ENCODE results near the gene NBPF26.
"Not testable (repeated sequence)": the region's sequence is repeated elsewhere in the genome, so short reads cannot be mapped to it uniquely, and the experiment has no call there.

The NBPF26 gene

DNA sequence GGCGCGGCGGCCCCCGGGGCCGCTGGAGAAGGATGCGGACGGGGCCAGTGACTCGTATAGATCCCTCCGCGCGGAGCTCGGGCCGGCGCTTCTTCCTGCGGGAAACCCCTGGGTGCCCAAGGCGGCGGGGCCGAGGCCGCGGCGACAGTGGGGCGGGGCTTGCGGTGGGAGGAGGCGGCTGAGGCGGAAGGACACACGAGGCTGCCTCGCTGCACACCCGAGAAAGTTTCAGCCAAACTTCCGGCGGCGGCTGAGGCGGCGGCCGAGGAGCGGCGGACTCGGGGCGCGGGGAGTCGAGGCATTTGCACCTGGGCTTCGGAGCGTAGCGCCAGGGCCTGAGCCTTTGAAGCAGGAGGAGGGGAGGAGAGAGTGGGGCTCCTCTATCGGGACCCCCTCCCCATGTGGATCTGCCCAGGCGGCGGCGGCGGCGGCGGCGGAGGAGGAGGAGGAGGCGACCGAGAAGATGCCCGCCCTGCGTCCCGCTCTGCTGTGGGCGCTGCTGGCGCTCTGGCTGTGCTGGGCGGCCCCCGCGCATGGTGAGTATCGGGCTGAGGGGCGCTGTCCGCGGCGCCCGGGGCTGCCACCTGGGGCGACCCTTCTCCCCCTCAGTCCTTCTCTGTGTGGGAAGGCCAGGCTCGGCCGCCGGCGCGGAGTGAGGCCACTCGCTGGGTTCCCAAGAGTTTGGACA is at the start of gene NBPF26:
TSS of gene NBPF26 (plus strand) at position 231 of the 688 bp plus-strand sequence.
- DNase-seq (ENCODE audit: low spot score), result not testable (repeated sequence)

DNA sequence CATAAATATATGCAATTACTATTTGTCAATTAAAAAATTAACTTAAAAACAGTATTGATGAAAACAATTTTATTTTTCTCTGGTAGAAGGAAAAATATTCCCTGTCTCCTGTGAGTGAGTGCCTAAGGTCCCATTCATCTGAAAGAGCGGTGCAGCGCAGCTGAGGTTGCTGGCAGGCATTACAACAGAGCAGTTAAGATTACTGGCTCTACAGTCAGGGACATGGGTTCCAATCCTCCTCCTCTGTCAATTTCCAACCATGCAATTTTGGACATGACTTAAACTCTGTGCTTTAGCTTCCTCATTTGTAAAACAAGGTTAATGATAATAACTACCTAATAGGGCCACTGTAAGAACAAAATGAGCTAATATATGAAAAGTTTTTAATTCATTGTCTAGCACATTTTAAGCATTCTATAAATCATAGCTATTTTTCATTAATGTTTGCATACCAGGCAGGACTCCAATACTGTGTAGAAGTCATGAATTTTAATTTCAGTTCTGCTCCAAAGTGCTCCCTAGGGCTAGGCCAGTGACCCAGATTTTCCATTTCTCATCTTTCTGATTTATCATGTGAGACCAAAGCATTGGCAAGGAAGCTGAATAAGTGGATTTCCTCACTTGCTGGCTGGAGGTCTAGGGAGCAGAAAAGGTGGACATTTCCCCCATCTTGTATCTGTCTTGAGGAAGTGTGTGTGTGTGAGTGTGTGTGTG is 43.5 kb upstream of the NBPF26 start:
- DNase-seq (ENCODE audit: low spot score), result not testable (repeated sequence)

DNA sequence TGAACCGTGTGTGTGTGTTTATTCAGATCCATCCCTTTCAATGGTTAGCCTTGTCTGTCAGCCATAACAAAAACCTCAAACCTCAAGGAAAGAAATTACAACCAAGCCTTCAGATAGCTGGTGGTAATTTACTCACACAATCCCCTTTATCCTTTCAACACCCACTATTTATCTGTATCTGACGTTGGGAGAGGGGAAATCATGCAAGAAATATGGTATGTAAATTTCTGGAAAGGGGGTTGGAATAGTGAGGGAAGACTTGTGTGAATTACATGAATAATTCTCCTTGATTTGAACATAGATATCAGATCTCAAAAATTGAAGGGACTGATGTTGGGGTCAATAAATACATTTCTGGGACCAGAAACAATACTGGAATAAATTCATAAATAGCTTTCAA is 42.8 kb upstream of the NBPF26 start:
- DNase-seq (ENCODE audit: low spot score), result not testable (repeated sequence)

DNA sequence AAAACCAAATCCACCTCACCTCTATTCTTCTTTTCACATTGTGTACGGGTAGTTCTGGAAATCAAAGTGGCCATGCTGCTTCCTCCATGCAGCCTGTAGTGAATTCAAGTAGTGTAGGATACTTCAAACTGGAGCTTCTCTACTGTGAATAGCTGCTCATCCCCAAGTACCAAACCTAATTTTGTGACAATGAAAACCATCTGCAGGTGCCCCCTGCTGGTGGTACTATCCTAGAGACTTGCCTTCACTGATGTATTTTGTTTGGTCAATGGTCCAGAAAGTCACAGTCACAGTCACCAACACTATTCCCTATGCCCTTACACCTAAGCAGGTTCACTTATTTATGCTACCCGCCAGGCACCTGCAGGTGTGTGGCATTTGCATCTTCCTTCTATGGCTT is 39.3 kb upstream of the NBPF26 start:
- DNase-seq (ENCODE audit: low spot score), result not testable (repeated sequence)

DNA sequence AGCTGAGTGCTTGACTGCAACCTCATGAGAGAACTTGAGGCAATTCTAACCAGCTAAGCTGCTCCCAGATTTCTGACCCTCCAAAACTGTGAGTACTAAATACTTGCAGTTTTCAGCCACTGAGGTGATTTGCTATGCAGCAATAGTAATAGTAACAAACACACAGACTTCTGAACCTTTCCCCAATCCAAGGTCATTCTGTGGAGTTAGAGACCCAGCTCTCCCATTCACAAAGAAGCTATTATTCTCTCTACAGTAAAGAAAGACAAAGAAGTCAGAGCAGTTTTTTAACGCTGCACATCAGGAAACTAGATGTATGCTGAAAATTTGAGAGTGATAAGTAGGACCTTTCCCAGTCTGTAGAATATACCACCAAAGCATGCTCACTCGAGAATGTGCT is 38.1 kb upstream of the NBPF26 start:
- not testable (repeated sequence) for DNase-seq (ENCODE audit: low spot score)

DNA sequence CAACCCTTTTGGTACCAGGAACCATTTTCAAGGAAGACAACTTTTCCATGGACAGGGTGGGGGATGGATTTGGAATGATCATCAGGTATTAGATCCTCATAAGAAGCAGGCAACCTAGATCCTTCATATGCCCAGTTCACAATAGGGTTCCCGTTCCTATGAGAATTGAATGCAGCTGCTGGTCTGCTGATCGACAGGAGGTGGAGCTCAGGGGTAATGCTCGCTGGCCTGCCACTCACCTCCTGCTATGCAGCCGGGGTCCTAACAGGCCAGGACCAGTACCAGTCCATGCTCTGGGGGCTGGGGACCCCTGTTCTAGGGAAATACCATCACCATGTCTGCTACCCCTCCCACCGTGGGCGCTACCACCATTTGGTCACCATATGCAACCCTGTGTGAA is 36.5 kb upstream of the NBPF26 start:
- not testable (repeated sequence) for DNase-seq (ENCODE audit: low spot score)

DNA sequence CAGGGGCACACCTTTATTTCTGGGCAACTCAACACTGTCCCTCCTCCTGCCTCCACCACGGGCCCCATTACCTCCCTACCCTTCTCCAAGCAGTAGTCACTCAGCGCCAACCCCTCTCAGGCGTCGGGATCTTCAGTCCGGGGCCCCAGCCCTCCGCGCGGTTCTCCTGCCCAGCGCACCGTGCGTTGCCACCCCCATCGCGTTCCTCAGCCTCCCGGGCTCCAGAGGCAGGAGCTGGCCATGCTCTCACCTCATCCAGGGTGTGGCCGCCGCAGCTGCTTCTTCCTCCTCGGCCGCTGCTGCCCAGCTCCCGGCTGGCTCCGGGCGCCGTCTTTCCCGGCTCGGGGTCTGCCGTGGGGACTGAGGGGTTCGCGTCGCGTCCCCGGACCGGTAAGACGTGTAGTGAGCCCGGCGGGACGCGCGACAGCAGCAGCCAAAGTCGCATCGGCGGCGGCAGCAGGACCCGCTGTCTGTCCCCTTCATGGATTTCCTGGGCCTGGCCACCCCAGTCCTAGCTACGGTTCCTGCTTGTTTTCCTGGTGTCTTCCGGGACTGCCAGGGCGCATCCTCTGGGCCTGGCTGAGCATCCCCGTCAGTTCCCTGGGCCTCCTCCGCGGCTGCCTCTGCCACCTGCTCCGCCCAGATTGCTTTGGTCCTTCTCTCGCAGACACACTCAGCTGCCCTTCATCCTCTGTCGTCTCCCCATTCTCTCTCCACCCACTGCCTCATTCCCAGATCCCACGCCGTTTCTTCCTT is 22.8 kb upstream of the NBPF26 start:
- not testable (repeated sequence) for DNase-seq (ENCODE audit: low spot score)

DNA sequence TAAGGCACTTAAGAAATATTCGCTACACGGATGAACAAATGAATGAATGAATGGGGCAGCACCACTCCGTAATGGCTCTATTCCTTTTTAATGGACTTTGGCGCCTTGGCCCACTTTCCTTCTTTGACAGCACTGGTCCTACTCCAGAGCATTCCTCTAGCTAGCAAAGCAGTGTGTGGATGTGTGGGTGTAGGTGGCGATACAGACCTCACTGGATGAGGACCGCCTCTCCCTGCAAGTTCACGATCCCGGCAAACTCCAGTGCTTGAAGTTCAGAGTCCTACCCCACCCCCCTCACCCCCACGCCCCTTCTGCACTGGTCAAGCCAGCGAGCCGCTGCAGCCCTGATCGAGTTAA is 409 bp upstream of the NBPF26 start:
- DNase-seq (ENCODE audit: low spot score), result not testable (repeated sequence)

DNA sequence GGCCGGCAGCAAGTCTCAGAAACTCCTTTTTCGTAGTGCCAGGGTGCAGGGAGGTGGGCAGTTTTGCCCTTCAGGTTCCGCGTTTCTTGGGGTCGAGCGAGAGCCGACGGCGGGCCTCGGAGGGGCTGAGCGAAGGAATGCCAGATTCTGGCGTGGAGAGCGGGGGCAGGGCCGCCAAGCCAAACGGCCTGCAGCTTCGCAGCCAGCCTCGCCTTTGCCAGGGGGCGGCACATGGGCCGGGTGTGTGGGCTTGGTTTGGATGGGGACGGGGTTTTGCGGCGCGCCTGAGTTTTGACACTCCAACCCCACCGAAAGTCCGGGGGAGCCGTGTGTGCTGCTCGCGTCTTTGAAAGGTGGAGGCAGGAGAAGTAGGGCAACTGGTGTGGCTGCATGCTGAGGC is 762 bp downstream of the NBPF26 start:
- not testable (repeated sequence) for DNase-seq (ENCODE audit: low spot score)

DNA sequence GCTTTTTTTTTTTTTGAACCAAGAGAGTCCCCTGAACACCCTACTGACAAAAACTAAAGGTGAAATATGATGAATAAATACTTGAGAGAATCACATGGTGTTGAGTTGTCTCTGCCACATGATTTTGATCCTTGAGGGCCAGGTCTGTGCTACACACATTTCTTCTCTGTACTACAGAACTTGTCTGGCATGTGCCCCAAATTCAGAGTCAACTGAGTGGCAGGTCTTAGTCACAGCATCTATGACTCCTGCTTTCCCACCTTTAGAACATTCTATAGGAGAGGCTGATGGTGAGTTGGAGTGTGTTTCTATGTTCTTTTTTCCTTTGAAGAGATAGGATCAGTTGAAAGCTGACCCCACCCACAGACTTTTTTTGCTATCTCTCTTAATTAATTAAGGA is 5.1 kb downstream of the NBPF26 start:
- not testable (repeated sequence) for DNase-seq (ENCODE audit: low spot score)

DNA sequence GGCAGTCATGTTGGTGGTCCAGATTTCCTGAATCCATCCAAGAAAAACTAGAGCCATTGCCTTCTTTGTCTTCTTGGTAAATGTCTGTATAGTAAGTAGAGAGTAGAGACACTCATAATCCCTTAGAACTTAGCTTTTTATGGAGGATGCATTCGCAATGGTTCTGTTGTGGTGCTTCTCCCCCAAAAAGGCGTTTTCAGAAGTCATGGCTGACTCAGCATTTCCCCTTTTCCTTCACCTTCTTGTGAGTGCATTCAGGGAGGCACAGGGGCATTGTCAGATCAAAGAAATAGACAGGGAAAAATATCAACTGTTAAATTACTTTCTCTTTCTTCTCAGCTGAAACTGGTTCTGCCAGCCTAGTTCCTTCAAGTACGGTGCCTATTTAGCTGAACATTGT is 45.3 kb downstream of the NBPF26 start:
- not testable (repeated sequence) for DNase-seq (ENCODE audit: low spot score)

DNA sequence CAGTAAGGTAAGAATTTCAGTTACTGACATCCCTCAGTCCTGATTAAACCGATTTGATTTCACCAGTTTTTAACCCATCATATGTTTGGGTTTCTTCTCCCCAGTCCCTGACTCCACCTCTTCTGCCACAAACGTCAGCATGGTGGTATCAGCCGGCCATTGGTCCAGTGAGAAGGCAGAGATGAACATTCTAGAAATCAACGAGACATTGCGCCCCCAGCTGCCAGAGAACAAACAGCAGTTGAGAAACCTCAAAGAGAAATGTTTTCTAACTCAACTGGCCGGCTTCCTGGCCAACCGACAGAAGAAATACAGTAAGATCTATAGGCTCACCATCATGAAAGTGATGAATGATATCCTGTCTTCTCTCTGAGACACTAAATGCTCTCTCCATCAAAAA is 81.7 kb downstream of the NBPF26 start:
- DNase-seq (ENCODE audit: low spot score), result not testable (repeated sequence)

DNA sequence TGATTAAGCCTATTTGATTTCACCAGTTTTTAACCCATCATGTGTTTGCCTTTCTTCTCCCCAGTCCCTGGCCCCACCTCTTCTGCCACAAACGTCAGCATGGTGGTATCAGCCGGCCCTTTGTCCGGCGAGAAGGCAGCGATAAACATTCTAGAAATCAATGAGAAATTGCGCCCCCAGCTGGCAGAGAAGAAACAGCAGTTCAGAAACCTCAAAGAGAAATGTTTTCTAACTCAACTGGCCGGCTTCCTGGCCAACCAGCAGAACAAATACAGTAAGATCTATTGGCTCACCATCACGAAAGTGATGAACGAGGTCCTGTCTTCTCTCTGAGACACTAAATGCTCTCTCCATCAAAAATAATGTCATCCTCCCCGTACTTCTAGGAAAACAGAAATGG is 88.1 kb downstream of the NBPF26 start:
- DNase-seq (ENCODE audit: low spot score), result not testable (repeated sequence)

DNA sequence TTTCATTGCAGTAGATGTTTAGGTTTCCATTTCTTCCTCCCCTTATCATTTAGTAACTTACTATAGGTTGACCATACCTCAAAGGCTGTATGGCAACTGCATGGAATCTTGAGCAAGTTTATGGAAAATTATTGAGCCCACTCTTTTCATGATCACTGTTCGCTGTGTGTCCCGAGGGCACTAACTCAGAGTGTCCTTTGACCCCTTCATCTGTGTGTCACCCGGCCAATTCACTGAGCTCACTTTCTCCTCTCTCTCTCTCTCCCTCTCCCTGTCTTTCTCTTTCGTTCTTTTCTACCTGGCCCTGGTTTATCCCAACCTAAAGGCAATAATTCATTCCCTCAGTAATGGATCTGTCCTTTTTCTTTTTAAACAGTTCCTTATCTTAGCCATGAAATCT is 101.3 kb downstream of the NBPF26 start:
- DNase-seq (ENCODE audit: low spot score), result not testable (repeated sequence)

DNA sequence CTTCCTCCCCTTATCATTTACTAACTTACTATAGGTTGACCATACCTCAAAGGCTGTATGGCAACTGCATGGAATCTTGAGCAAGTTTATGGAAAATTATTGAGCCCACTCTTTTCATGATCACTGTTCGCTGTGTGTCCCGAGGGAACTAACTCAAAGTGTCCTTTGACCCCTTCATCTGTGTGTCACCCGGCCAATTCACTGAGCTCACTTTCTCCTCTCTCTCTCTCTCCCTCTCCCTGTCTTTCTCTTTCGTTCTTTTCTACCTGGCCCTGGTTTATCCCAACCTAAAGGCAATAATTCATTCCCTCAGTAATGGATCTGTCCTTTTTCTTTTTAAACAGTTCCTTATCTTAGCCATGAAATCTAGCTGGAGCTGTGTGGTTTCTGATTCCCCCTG is 102.9 kb downstream of the NBPF26 start:
- not testable (repeated sequence) for DNase-seq (ENCODE audit: low spot score)

DNA sequence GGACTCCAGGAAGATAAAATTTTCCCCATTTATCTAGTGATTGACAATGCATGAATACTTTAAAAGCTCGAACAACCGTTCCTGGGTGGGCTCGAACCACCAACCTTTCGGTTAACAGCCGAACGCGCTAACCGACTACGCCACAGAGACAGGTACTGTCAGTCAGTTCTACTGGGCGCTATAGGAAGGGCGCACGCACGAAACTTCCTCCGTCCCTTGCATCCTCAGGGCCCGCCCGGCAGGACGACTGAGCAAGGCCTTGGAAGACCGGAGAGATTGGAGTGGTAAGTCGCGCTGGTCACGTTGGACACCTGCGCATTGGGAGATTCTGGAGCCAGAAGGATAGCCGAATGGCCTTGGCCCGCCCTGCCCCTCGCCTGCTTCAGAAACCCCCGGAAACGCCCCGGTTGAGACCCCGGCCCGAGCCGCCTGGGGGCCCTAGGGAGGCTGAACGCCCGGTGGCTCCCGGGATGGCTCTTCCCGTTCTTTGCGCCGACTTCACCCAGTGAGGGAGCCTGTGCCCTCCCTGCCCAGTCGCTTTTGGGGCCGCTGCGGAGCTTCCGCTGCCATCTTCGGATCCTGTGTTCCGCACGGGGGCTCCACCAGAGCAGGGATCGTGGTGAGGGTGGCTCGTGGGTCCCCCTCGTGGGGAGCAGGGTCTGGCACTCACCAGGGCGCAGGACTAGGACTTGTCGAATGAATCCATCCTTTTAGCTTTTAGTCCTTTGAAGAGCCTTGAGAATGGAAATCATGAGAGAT is 120.6 kb downstream of the NBPF26 start:
- peak; percentile 38 for DNase-seq (ENCODE audit: low spot score)

DNA sequence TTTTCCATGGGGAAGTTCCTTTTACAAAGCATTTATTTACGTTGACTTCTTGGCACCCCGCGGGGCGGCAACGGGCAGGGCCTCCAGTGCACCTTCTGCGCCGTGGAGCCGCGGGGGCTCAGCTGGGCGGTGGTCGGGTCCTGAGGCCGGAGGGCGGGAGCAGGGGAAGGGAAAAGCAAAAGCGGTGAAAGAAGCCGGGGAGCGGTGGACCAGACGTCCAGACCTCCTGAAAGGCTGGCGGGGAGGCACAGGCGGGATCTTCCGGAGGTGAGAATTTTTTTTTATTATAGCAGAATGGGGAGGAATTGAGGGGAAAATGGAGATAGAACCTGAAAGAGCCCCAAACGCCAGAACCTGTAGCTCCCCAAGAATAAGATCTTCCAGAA is 121.2 kb downstream of the NBPF26 start:
- DNase-seq (ENCODE audit: low spot score), result not testable (repeated sequence)

DNA sequence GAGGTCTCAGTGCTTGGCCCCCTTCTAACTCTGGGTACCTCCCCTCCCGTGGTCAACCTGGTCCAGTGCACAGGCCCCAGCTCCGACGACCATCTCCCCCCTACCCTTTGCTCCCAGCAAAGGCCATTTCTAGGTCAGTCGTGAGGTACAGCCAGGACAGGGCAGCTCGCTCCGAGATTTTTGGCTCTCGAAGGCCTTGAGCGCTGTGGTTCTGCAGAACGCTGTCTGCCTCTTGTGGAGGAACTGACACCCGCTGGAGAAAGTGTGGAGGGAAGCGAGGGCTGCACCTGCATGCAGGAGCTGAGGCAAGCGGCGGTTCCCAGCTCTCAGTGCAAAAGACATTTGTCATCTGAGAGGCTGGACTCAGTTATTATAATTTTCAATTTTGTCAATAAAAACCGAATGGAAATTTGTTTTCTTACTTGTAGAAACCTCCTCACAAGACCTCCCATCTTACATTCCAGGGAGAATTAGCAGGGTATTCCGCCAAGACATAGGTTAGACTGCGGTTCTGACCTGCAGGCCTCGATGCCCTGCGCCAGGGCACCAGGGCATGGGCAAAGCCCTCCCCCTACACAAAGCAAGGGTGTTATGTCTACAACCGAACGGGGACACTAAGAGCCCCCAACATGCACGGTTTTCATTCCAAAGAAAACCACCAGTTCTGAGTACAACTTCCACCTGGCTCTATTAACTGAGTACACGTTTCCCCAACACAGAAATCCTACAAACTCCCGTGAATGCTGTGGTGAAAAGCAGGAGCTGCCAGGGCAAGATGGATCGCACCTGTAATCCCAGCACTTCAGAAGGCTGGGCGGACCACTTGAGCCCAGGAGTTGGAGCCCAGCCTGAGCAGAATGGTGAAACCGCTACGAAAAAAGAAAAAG is 125.9 kb downstream of the NBPF26 start:
- not testable (repeated sequence) for DNase-seq (ENCODE audit: low spot score)

DNA sequence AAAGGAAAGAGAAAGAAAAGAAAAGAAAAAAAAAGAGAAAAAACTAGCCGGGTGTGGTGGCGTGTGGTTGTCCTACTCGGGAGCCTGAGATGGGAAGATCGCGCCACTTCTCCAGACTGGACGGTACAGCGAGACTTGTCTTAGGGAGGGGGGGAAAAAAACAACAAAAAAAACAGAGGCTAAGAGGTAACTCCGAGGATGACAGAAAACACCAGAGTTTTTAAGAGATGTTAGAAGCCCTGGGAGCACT is 126.5 kb downstream of the NBPF26 start:
- not testable (repeated sequence) for DNase-seq (ENCODE audit: low spot score)

DNA sequence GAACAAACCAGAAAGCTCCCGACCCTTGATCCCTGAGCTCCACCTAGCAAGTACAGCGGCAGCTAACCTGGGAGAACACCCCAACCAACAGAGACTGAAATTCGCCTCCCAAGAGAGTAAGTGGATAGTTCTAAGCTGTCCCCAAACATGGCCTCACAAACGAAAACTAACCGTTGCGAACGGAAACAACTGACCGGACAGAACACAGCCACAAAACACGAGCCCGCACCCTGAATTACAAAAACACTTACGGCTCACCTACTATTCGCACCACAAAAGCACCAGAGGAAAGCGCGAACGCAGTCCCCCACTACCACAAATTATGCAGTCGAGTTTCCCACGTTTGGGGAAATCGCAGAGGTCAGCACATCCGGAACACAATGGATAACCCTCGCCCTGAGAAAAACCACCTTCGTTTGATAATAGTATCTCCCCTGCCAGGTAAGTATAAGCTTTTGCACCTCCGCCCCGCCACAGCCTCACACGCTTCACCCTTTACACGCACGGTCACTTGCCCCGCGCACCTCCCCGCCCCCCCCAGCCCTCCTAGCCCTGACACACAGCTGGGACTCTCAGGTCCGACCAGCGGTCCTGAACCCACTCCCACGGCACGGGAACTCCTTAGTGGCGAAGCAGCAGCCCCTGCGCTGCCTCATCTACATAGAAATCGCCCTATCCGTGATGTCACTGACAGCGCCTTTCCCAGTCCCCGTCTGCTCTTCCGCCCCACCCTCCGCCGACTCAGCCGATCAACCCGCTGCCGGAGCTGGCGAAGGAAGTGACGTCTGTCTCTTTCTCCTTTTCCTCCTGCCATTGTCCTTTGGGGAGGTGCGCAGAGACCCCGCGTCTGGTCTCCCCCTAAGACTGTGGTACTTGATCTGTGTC is 127.0 kb downstream of the NBPF26 start:
- peak; percentile 46 for DNase-seq (ENCODE audit: low spot score)
